PC-3 (cell line): Measurements from ENCODE around the gene AK4. TPM values are rescaled to one million over a fixed set of nuclear protein-coding genes. Genes with fewer than 3 reads are reported as not detected.

Source experiments
- ATAC-seq: fragments of 200-7000 bp; cut with Tn5 transposase; 2 replicates; pipeline ENCODE4 v1.9.1; 2020; ENCODE audit warnings: mild to moderate bottlenecking, moderate library complexity
- BruUV-seq: library from RNA; stranded (reverse); fragments of 400-500 nt; replicated peaks from 2 replicates; lab custom pipeline; 2021; lab: Mats Ljungman, UMichigan
- CTCF ChIA-PET: fragments of 300-600 bp; sonication (Branson Sonifier 250); formaldehyde crosslinking; loops from one replicate; lab custom pipeline; 2022; ENCODE audit warnings: antibody characterized with exemption; lab: Charles Lee
- POLR2A ChIA-PET: fragments of 300-600 bp; sonication (Branson Sonifier 250); formaldehyde crosslinking; loops from one replicate; lab custom pipeline; 2022; ENCODE audit warnings: antibody characterized with exemption; ENCODE audit not compliant: unreplicated experiment; lab: Charles Lee
- DNase-seq: peaks from one replicate; pipeline ENCODE4 v3.0.0-alpha.2; 2015
- H2AFZ ChIP-seq: fragments of 300-600 bp; sonication (generic); 2 replicates; pipeline ENCODE4 v1.6.0; 2016; ENCODE audit warnings: antibody characterized with exemption, low read length
- H3F3A ChIP-seq: fragments of 300-600 bp; sonication (generic); one replicate; pipeline ENCODE4 v1.6.0; 2017; ENCODE audit warnings: antibody characterized with exemption, low read length, control low read depth, mild to moderate bottlenecking; ENCODE audit not compliant: unreplicated experiment
- H3K27ac ChIP-seq: fragments of 300-600 bp; sonication (generic); 2 replicates; pipeline ENCODE4 v1.5.1; 2016; ENCODE audit warnings: mild to moderate bottlenecking, low read length
- H3K27me3 ChIP-seq: fragments of 300-600 bp; sonication (generic); 2 replicates; pipeline ENCODE4 v1.6.1; 2016; ENCODE audit warnings: low read length, mixed read lengths
- H3K36me3 ChIP-seq: fragments of 300-600 bp; sonication (generic); 2 replicates; pipeline ENCODE4 v1.6.1; 2016; ENCODE audit warnings: low read depth, mixed run types, low read length, mixed read lengths
- H3K4me1 ChIP-seq: fragments of 300-600 bp; sonication (generic); 2 replicates; pipeline ENCODE4 v1.5.1; 2016; ENCODE audit warnings: low read length; ENCODE audit not compliant: insufficient read depth
- H3K4me2 ChIP-seq: fragments of 300-600 bp; sonication (generic); 2 replicates; pipeline ENCODE4 v1.6.0; 2016; ENCODE audit warnings: low read length
- H3K4me3 ChIP-seq: fragments of 300-600 bp; sonication (generic); 2 replicates; pipeline ENCODE4 v1.5.1; 2016; ENCODE audit warnings: mild to moderate bottlenecking, low read length, mixed read lengths
- H3K79me2 ChIP-seq: fragments of 300-600 bp; sonication (generic); 2 replicates; pipeline ENCODE4 v1.6.1; 2017; ENCODE audit warnings: low read length, mixed read lengths
- H3K9ac ChIP-seq: fragments of 300-600 bp; sonication (generic); 2 replicates; pipeline ENCODE4 v1.6.0; 2016; ENCODE audit warnings: mild to moderate bottlenecking, low read length
- H3K9me2 ChIP-seq: fragments of 300-600 bp; sonication (generic); replicated peaks from 2 replicates; pipeline ENCODE4 v1.6.1; 2016; ENCODE audit warnings: mixed run types, low read length, mixed read lengths
- H3K9me3 ChIP-seq: fragments of 300-600 bp; sonication (generic); 2 replicates; pipeline ENCODE4 v1.6.1; 2016; ENCODE audit warnings: low read length, mixed read lengths
- H4K20me1 ChIP-seq: fragments of 300-600 bp; sonication (generic); 2 replicates; pipeline ENCODE4 v1.6.1; 2016; ENCODE audit warnings: low read length, mixed read lengths
- EZH2 ChIP-seq: fragments of 300-600 bp; sonication (generic); IDR thresholded peaks from one replicate; pipeline ENCODE4 v1.6.1; 2017; ENCODE audit warnings: antibody characterized with exemption, mild to moderate bottlenecking, low read length; ENCODE audit not compliant: unreplicated experiment
- EZH2phosphoT487 ChIP-seq: fragments of 300-600 bp; sonication (generic); IDR thresholded peaks from 2 replicates; pipeline ENCODE4 v1.6.1; 2018; ENCODE audit warnings: mild to moderate bottlenecking, antibody characterized with exemption, low read length, borderline replicate concordance
- intact Hi-C: fragments of 100-400 bp; cut with micrococcal nuclease; formaldehyde crosslinking; loops from 2 replicates; pipeline ENCODE4 v1.9.0; 2023
- total RNA-seq: library from RNA; depleted of rRNA; stranded (reverse); fragments of >200 nt; gene quantifications from 2 replicates; pipeline ENCODE4 v1.2.3, GENCODE V29; 2014
- TF ChIP-seq, protein P1 (sequence below): fragments of 300-600 bp; sonication (generic); conservative IDR thresholded peaks from 2 replicates; pipeline ENCODE4 v1.5.1; 2017; ENCODE audit warnings: antibody characterized with exemption, low read depth, mild to moderate bottlenecking, low read length

Gene AK4
- total RNA-seq, 1 experiment from 2014 or later = 98.9 TPM

- Histone ChIP-seq H3K27ac (no peak overlapping the region), H4K20me1 (no peaks in the 10 kb centered on the region; the same call in 1 of the 2 replicates), H3K9me3 (no peaks in the 10 kb centered on the region), H3K79me2 (no peaks in the 10 kb centered on the region), H3K4me1 (no peaks in the 10 kb centered on the region), H3K36me3 (no peaks in the 10 kb centered on the region), H3K9ac (no peak overlapping the region), H2AFZ (no peak overlapping the region), H3F3A (no peaks in the 10 kb centered on the region), H3K9me2 (no peaks in the 10 kb centered on the region), H3K27me3 (no peaks in the 10 kb centered on the region), H3K4me3 (no peak overlapping the region), H3K4me2 (no peak overlapping the region)
- ChIA-PET POLR2A (no interaction called here), CTCF (no interaction called here)
- no TSS peak for BruUV-seq
- intact Hi-C loops = no loop called here
- TF ChIP-seq, protein P1, sequence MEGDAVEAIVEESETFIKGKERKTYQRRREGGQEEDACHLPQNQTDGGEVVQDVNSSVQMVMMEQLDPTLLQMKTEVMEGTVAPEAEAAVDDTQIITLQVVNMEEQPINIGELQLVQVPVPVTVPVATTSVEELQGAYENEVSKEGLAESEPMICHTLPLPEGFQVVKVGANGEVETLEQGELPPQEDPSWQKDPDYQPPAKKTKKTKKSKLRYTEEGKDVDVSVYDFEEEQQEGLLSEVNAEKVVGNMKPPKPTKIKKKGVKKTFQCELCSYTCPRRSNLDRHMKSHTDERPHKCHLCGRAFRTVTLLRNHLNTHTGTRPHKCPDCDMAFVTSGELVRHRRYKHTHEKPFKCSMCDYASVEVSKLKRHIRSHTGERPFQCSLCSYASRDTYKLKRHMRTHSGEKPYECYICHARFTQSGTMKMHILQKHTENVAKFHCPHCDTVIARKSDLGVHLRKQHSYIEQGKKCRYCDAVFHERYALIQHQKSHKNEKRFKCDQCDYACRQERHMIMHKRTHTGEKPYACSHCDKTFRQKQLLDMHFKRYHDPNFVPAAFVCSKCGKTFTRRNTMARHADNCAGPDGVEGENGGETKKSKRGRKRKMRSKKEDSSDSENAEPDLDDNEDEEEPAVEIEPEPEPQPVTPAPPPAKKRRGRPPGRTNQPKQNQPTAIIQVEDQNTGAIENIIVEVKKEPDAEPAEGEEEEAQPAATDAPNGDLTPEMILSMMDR = no peak
- TF ChIP-seq EZH2phosphoT487 (no peak), EZH2 (no peak)
- DNase-seq (no peak), ATAC-seq (no peak)
Observed at GRCh38 chr1:65267683-65268082, 119.7 kb downstream of the AK4 start.

- H3K36me3 ChIP-seq = no peaks in the 10 kb centered on the region
- BruUV-seq = no TSS peak
- no peaks in the 10 kb centered on the region for H3K27me3 ChIP-seq
- DNase-seq (no peak), ATAC-seq (no peak)
- H3K9me2 ChIP-seq = no peaks in the 10 kb centered on the region
- H3K4me1 ChIP-seq = no peaks in the 10 kb centered on the region
- intact Hi-C loops = no loop called here
- no peaks in the 10 kb centered on the region for H3F3A ChIP-seq
- no peak overlapping the region for H3K4me3 ChIP-seq
- H3K79me2 ChIP-seq = no peaks in the 10 kb centered on the region
- H3K27ac ChIP-seq = no peak overlapping the region
- no peaks in the 10 kb centered on the region; the same call in 1 of the 2 replicates for H4K20me1 ChIP-seq
- no peak overlapping the region for H3K4me2 ChIP-seq
- H3K9ac ChIP-seq = no peak overlapping the region
- ChIA-PET CTCF (no interaction called here), POLR2A (no interaction called here)
- TF ChIP-seq, protein P1 = no peak
- TF ChIP-seq EZH2phosphoT487 = no peak
- TF ChIP-seq EZH2 = no peak
- H2AFZ ChIP-seq = no peak overlapping the region
- H3K9me3 ChIP-seq = no peaks in the 10 kb centered on the region
Observed at GRCh38 chr1:65269612-65270011, 121.6 kb downstream of the AK4 start.

DNA sequence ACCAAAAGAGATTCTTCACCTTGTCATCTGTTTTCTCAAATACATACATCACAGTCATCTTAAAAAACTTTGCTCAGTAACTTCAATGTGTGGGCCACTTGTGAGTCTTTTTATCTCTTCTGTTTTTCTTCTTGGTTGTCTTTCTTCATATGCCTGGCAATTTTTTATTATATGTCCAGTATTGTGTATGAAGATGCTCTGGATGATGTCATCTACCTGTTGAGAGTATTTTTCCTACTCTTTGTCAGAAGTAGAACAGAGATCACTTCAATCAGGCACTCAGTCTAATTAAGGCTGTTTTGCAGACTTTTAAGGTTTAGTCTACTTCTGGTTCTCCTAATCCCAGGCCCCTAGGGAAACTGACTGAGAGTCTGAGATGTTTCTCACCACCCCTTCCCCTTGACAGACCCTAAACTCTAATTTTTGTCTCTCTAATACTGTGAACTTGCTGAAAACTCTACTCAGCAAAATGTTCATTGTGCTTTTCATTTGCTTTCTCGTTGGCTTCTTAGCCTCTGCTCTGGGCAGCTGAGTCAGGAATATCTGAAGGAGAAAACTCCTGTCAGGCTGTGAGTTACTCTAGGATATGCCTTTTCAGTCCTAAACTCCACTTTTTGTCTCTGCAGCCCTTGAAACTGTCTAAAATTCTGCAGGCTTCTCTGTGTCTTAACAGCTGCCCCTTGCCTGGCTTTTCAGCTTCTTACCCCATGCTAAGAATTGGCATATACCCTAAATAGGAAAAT lies 128.4 kb downstream of the AK4 start:
- no peak overlapping the region for H3K27ac ChIP-seq
- H3K9me2 ChIP-seq = no peaks in the 10 kb centered on the region
- no peaks in the 10 kb centered on the region for H3K79me2 ChIP-seq
- ChIA-PET POLR2A (no interaction called here), CTCF (no interaction called here)
- H2AFZ ChIP-seq = no peak overlapping the region
- intact Hi-C loops = no loop called here
- no peak overlapping the region for H3K9ac ChIP-seq
- DNase-seq (no peak), ATAC-seq (no peak)
- no peaks in the 10 kb centered on the region for H3K27me3 ChIP-seq
- H3K4me2 ChIP-seq = no peak overlapping the region
- H3K9me3 ChIP-seq = no peaks in the 10 kb centered on the region
- no peaks in the 10 kb centered on the region for H3F3A ChIP-seq
- no TSS peak for BruUV-seq
- no peak for TF ChIP-seq EZH2
- TF ChIP-seq, protein P1 = no peak
- no peaks in the 10 kb centered on the region for H3K36me3 ChIP-seq
- no peaks in the 10 kb centered on the region for H3K4me1 ChIP-seq
- no peaks in the 10 kb centered on the region for H4K20me1 ChIP-seq
- H3K4me3 ChIP-seq = no peak overlapping the region
